Measurements from ENCODE around the gene GRIN2C.

GRCh38 chr17:74903034-74903433, 43.3 kb upstream of the GRIN2C start:
- TF ChIP-seq, protein P1, sequence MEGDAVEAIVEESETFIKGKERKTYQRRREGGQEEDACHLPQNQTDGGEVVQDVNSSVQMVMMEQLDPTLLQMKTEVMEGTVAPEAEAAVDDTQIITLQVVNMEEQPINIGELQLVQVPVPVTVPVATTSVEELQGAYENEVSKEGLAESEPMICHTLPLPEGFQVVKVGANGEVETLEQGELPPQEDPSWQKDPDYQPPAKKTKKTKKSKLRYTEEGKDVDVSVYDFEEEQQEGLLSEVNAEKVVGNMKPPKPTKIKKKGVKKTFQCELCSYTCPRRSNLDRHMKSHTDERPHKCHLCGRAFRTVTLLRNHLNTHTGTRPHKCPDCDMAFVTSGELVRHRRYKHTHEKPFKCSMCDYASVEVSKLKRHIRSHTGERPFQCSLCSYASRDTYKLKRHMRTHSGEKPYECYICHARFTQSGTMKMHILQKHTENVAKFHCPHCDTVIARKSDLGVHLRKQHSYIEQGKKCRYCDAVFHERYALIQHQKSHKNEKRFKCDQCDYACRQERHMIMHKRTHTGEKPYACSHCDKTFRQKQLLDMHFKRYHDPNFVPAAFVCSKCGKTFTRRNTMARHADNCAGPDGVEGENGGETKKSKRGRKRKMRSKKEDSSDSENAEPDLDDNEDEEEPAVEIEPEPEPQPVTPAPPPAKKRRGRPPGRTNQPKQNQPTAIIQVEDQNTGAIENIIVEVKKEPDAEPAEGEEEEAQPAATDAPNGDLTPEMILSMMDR (IDR thresholded peaks at IDR 0.05): no peak
- TF ChIP-seq POLR2A (IDR thresholded peaks at IDR 0.05; ENCODE audit: low read depth) (no peak), POLR2AphosphoS5 (IDR thresholded peaks at IDR 0.05) (no peak), EP300 (IDR thresholded peaks at IDR 0.05) (no peak)

All from esophagus muscularis mucosa (tissue), 4 donors.